HG02970 (cell line): ENCODE data around the gene DIAPH3.

Experiments used
- ATAC-seq: cut with Tn5 transposase; IDR thresholded peaks from one replicate; pipeline ENCODE4 v1.9.1; 2021; ENCODE audit warnings: mild to moderate bottlenecking, moderate library complexity, moderate number of reproducible peaks; ENCODE audit not compliant: unreplicated experiment, low FRiP score

Gene DIAPH3

DNA sequence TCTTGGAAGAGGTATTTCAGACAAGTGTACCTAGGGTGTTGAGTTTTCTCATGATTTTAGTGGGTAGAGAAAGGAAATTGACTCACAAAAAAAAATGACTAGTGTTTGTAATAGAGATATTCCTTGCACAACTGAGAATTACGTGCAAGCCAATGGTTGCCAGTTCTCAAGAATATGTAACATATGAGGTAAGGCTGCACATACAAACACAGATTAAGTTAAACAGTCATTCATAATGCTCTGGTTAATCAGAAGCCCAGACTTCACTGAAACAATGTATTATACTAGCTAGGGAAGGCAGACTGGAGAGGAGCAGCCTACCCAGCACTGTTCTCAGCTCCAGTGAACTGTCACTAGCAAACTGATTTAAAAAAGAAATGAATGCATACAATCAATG lies 418.3 kb downstream of the DIAPH3 start:
- no peak for ATAC-seq

GRCh38 chr13:59744747-59745391 lies 418.9 kb downstream of the DIAPH3 start:
- no peak for ATAC-seq

DNA sequence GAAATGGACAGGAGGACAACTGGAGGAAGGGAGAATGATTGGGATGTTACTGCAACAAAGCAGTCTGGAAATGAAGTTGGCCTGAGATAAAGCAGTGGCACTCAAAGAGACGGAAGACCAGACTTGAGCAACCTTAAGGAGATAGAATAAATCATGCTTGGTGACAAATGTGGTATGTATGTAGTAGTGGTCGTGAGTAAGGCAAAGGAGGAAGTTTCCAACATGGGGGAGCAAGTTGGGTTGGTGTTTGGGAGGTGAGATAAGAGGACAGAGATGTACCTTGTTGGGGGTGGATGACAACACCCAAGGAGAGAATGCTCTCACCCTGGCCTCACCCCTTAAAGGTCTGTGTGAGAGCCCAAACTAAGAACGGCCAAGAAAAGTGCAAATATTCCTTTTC lies 420.5 kb downstream of the DIAPH3 start:
- ATAC-seq: no peak

GRCh38 chr13:59742467-59742866 lies 421.3 kb downstream of the DIAPH3 start:
- ATAC-seq: no peak

- no peak for ATAC-seq
These were observed 424.8 kb downstream of the DIAPH3 start for GRCh38 chr13:59738921-59739320.

DNA sequence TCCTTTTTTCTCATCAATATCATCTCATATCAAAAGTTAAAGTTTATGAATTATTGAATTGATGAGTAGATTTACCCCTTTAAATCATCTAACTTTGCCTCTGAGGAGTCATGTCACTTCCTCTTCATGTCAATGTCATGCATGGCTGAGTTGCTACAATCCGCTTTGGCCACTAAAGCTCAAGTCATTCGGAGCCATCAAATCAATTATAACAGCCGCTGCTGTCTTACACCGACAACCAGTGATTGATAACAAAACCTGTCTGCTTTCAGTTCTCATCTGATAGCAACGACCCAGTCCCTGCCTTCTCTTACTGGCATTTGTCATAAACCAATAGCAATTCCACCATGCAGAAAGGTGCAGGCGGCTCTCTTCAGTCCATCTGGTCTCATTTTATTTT lies 429.3 kb downstream of the DIAPH3 start:
- ATAC-seq: peak; percentile 98

GRCh38 chr13:59733744-59734143 lies 430.0 kb downstream of the DIAPH3 start:
- no peak for ATAC-seq

GRCh38 chr13:59730026-59730425 lies 433.7 kb downstream of the DIAPH3 start:
- no peak for ATAC-seq

GRCh38 chr13:59728896-59729545 lies 434.7 kb downstream of the DIAPH3 start:
- ATAC-seq: no peak

- ATAC-seq: no peak
These were observed 441.5 kb downstream of the DIAPH3 start for GRCh38 chr13:59721926-59722910.

DNA sequence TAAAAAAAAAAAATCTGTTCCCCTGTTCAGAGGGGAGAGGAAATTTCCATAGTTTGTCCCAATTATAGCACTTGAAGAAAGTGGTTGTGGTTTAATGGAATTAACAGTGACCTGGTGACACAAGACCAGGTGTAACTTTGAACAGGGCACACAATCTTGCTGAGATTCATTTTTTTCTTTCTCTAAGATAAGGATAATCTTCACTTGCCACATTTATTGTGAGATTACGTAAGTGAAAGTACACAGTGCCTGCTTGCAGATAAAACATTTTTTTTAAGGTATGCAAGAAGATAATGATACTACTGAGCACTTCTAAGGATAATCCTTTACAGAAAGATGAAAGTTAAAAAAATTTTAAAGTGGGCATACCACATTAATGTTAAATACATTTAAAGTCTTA lies 448.1 kb downstream of the DIAPH3 start:
- ATAC-seq: no peak

GRCh38 chr13:59710996-59711701 lies 452.6 kb downstream of the DIAPH3 start:
- no peak for ATAC-seq

DNA sequence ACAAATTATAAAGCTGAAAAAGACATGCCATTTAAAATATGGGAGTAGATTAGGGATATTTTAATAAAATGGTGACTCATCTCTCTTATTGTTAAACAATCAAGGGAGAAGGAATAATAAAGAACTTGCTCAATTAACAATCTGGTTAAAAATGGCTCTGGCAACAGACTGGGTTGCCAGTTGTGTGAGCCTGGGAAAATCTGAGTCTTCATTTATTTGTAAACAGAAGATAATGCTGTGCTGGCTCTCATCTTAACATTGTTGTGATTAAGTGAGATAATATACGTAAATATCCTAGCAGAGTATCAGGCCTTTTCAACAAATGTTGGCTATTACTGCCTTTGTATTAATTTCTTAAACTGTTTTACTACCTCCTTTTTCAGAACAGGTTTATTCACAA lies 453.3 kb downstream of the DIAPH3 start:
- no peak for ATAC-seq

DNA sequence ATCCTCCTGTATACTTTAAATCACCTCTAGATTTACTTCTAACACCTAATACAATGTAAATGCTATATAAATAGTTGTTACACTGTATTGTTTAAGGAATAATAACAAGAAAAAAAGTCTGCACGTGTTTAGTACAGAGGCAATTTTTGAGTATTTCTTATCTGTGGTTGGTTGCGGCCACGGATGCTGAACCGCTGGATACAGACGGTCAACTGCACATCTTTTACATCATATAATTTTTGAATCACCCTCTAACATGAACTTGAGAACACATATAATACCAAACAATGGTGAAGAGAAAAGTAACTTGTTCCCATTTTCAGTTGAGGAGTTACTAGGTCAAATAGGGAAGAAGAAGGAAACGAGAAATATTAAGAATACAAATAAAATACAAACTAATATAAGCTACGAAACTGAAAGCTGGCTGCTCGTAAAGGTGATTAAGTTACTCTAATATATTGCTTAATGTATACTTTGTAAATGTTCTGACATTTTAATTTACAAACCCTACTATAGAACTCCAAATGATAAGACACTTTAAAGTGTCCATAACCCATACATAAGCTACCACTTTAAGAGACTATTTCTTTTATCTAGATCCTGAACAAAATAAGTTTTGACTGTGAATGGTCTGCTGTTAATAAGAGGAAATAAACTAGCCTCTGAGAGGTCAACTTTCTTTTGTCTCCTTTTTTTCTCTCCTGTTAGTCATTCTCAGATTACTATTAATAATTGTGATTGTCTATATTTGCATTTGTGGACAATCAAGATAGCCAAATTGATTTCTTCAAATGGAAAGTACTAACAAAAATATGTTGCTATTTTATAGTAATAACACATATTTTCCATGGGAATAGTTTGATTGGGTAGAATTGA lies 457.4 kb downstream of the DIAPH3 start:
- ATAC-seq: no peak

GRCh38 chr13:59702269-59702668 lies 461.5 kb downstream of the DIAPH3 start:
- no peak for ATAC-seq

DNA sequence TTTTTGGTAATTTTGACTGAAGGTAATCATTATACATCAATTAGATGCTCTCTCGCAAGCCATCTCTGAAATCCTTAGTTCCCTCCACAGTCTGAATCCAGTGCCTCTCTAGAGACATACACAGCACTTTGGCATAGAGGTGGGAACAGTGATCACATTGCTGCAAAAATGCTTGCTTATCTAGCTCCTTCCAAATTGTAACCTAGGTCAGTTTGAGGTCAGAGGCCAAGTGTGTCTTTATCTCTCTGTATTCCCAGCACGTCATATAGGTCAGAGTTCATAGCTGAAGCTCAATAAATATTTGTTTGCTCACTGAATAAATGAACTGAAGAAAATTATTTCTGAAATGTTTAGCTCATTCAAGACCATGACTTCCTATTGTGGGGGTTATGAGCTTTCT lies 462.5 kb downstream of the DIAPH3 start:
- no peak for ATAC-seq

DNA sequence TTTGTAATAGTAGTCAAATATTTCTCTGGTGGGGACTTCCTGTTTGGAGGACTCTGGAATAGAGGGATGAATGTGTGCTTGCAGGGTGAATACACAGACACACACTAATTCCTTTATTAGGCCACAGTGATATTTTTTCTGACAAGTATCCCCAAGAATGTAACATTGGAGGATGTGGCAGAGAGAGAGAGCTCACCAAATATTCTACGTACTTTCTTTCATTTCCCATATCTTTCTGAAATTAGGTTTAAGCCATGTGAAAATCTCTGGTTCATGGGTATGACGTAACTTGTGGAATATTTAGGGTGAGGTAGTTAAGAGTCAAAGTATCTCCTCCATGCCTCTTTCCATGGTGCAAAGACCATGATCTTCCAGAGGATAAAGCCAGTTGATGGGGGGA lies 463.4 kb downstream of the DIAPH3 start:
- ATAC-seq: no peak

DNA sequence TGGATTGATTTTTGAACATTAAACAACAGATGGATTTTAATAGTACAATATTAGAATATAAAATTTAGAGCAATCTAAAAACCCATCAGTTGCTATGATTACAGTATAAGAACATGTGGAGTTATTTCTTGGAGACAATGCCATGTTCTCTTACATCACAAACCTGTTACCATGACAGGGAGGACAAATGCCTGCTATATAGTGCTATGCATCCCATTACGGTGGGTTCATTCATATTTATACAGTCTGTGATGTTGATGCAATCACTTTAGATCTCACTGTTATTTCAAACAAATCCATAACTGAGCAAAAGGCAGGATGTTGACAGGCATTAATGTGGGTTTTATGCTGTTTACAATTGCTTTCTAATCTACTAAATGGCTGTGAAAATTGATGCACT lies 467.5 kb downstream of the DIAPH3 start:
- no peak for ATAC-seq

- ATAC-seq: no peak
These were observed 472.1 kb downstream of the DIAPH3 start for GRCh38 chr13:59691501-59692066.
